Medulla oblongata (tissue), 1 donor: ENCODE results near the gene BOLA3.
"Not testable (repeated sequence)": the region's sequence is repeated elsewhere in the genome, so short reads cannot be mapped to it uniquely, and the experiment has no call there.

ENCODE experiments used
- DNase-seq: peaks from one replicate; pipeline ENCODE4 v3.0.0-alpha.2; 2015; ENCODE audit errors: extremely low spot score

BOLA3 gene, protein sequence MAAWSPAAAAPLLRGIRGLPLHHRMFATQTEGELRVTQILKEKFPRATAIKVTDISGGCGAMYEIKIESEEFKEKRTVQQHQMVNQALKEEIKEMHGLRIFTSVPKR

DNA sequence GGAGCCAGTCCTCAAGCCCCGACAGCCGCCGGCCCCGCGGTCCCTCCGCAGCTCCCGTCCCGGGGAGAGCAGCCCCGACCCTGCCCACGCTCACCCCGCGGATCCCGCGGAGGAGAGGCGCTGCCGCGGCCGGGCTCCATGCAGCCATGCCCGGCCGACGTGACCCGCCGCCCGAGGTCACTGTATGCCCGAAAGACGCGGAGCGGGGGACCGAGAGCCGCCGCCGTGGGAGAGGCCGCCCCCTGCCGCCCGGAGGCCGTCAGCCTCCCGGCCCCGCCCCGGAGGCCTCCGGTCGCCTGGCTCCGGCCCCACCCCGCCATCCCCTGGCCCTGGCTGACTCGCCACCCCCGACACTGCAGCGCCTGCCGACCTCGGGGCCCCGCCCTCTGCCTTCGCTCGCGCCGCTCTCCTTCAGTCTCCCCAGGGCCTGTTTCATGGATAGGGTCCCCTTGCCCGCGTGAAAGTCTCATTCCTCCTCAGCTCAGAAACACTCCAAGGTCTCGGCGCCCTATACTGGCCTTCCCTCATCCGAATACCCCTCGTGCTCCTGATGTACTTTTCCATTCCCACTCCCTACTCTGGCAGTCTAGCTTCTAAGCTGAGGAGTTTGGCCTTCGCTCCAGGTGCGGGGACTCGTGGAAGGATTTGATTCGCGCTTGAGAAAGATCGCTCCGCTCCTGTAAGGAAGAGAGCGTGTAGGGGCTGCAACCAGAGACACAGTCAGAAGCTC, at the start of gene BOLA3:
TSS of gene BOLA3 (minus strand) at position 186 of the 730 bp plus-strand sequence. CDS start at position 148, 38 bp downstream.
- peak; percentile 87 for DNase-seq

DNA sequence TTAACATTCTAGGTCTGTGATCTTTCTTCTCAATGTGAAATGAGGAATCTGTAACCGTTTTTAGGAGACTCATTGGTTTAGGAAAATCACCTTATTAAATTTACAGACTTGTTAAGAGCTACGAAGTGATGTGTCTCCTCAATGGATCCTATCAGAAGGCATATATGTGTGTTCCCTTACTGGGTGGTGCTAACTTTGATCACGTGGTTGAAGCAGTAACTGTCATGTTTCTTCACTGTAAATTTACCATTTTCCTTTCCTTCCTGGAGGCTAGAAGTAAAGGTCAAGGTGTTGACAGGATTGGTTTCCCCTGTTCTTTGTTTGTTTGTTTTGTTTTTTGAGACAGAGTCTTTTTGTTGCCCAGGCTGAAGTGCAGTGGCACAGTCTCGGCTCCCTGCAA, 49.3 kb upstream of the BOLA3 start:
- DNase-seq = no peak

DNA sequence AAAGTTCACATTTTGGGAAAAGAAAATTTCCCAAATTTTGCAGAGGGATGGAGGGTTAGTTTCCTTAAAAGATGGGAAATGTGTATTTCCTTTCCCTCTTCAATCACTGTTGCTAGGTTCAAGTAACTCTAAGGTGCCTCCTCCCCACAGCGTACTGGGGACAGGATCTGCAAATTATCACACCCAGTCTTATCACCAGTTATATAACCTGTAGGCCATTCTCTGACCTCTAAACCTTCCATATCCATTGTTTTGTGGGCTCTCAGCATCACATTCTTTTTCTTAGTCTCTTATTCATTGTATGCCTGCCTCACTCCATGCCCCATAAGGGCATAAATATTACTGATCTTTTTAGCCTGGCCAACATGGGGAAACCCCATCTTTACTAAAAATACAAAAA, 47.1 kb upstream of the BOLA3 start:
- no peak for DNase-seq

DNA sequence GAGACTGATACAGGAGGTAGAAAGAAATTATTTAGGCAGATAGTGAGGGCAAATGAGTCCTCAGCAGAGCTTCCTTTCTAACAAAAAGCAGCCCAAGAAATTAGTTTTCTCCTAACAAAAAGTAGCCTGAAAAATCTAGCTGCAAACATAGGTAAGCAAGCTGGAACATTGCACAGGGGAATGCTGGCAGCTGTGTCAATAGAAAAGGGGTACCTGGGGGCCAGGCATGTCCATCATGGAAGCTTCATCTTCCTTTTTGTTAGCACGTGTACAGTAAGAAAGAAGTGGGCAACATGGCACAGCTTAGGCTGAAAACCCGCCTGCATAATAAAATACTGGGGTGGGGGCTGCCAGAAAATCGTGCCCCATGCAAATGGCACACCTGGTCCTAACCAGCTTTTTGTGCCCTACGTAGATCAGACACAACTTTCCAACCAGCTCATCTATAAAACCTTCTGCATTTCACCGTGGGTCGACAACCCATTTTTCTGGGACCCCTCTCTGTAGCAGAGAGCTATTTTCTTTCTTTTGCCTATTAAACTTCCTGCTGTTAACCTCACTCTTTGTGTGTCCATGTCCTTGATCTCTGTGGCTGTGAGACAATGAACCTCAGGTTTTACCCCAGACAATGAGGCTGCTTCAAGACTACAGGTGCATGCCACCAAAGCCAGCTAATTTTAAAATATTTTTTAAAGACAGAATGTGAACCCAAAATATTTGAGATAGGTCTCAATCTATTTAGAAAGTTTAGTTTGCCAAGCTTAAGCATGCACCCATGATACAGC, 44.1 kb upstream of the BOLA3 start:
- no peak for DNase-seq

DNA sequence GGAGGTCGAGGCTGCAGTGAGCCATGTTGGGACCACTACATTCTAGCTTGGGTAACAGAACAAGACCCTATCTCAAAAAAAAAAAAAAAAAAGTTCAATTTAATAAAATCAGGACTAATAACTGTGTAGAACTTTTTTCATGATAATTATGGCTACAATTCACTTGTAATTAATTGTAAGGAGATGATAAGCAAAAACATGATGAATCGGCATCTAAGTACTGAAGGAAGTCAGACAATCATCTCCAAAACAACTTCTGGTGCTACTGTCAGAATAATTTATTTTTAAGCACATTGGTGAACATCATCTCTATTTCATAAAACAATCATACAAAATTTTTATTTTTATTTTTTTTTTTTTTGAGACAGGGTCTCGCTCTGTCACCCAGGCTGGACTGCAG, 41.0 kb upstream of the BOLA3 start:
- DNase-seq = no peak

DNA sequence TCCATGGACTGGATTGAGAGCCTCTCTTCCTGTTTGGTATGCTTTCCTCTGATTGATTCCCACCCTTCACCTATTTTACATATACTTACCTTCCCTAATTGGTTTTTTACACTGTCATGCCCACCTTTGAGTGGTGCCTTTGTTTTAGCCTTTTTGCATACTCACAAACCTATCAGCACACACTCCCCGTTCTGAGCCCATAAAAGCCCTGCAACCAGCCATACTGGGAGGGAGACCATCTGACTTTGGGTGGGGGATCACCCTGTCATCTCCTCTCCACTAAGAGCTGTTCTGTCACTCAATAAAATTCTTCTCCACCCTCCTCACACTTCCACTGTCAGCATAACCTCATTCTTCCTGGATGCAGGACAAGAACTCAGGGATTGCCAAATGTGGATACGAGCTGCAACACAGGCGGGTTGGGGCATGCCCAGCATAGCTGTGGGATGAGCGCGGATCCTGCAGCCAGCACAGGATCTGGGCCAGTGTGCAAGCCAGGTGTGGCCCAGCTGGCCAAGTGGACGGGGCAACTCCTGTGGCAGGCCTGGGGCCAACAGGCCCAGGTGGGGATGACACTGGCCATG, 40.4 kb upstream of the BOLA3 start:
- no peak for DNase-seq

DNA sequence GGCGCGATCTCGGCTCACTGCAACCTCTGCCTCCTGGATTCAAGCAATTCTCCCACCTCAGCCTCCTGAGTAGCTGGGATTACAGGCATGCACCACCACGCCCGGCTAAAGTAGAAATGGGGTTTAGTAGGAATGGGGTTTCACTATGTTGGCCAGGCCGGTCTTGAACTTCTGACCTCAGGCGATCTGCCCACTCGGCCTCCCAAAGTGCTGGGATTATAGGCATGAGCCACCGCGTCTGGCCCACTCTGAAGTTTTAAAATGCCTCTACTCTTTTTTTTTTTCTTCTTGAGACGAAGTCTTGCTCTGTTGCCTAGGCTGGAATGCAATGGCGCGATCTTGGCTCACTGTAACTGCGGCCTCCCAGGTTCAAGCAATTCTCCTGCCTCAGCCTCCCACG, 39.0 kb upstream of the BOLA3 start:
- not testable (repeated sequence) for DNase-seq

DNA sequence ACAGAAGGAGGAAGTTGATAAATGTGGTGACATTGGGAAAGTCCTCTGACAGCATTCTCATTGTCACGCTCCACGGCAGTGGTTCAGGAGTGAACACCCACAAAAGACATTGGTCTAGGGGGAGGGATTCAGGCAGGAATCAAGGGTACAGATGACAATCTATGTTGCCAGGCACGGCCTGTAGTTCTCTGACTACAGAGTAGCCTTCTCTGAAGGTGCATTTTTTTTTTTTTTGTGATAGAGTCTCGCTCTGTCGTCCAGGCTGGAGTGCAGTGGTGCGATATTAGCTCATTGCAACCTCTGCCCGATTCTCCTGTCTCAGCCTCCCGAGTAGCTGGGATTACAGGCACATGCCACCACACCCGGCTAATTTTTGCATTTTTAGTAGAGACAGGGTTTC, 38.3 kb upstream of the BOLA3 start:
- peak; percentile 88 for DNase-seq

DNA sequence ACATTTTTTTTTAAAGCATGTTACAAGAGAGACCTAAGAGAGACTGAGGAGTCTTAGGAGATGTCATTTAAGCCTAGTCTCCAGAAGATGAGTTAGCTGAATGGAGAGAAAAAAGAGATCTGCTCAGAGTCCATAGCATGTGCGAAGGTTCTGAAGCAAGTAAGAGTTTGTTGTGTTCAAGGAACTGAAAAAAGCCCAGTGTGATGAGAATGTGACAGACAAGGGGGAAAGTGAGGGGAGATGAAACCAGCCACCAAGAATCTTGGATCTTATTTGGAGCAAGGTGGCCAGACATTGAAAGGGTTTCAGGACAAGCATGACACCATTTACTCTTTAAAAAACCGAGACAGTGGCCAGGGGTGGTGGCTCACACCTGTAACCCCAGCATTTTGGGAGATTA, 36.2 kb upstream of the BOLA3 start:
- no peak for DNase-seq

DNA sequence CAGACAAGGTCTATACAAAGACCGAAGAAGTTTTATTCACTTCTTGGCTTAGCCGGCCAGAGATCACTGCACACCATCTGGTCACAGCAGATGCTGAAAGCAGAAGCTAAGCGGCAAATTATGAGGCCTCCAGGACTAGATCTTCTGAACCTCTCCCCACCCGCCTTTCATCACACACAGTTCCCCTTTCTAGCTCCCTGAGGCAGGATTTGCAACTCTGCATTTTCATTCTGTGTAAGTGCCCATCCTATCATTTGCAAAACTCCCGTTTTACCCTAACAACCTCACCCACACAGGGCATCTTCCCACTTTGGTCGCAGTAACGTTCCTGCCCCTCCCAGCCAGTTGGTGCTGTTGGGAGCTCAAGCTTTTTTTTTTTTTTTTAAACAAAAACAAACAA, 34.0 kb upstream of the BOLA3 start:
- DNase-seq = peak; percentile 89

DNA sequence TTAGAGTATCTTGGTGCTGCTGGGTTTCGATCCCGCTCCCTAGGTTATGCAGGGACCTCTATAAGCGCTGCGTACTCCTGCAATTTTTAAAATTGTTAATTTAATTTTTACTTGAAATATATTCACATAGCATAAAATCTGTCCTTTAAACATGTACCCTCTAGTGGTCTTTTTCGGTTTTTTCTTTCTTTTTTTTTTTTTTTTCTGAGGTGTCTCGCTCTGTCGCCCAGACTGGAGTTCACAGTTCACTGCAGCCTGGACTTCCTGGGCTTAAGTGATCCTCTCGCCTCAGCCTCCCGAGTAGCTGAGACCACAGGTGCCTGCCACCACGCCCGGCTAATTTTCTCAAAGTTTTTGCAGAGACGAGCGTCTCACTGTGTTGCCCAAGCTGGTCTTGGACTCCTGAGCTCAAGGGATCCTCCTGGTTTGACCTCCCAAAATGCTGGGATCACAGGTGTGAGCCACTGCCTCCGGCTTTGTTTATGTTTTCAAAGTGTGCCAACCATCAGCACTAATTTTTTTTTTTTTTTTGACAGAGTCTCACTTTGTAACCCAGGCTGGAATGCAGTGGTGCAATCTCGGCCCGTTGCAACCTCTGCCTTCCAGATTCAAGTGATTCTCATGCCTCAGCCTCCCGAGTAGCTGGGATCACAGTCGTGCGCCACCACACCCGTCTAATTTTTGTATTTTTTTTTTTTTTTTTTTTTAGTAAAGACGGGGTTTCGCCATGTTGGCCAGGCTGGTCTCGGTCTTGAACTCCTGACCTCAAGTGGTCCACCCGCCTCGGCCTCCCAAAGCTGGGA, 31.6 kb upstream of the BOLA3 start:
- DNase-seq = no peak

DNA sequence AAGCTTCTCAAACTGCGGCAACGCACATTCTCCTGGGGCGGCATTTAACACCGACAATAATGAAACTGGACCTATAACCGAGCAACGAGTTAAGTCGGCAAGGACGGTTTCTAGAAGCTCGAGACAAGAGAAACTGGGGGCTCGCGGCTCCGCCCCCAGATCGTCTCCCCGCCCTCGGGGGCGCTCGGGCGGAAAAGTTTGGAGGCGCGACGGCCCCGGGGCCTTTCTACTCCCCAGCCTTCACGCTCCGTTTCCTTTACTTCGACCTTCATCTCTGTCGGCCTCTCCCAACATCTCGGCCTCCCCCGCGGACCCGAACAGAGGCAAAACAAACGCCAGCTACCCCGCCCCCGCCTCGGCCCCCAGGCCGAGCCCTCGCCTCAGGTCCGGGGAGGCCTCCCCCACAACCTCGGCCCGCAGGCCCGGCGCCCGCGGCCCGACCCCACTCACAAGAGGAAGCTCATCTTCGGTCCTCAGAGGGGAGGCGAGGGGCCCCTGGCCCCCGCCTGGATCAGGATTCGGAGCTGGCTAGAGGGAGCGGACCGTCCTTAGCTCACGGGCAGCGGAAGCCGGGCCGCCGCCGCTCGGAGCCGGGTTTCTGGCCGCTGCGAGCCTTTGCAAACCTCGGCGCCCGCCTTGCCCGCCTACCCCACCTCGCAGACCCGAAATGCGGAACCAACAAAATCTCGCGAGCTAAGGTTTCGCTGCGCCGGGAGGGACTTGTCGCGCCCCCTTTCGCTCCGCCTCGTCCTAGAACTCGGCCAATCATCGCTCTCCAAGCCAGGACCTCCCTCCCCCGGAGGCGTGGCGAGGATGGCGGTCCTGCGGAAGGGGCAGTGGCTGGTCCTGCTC, 30.7 kb upstream of the BOLA3 start, which contains the start of gene MOB1A:
TSS of gene MOB1A (minus strand) at position 669 of the 852 bp plus-strand sequence. CDS start at position 464, 205 bp downstream.
- DNase-seq = peak; percentile 99

DNA sequence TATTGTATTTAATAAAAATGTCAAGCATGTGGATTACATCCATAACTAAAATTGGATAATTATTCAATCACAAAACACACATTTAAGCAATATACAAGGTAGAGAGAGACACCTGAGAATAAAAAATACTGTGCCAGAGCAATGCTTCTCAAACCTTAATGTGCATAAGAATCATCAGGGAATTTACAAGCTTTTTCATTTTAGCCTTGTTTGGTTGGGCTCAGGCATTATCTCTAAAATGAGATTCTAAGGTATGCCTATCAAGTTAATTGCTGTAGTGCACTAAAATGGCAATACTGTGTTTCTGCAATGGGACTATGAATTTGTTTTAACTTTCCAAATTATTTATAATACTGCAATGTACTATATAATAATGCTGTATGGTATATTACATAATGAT, 30.0 kb upstream of the BOLA3 start:
- no peak for DNase-seq

DNA sequence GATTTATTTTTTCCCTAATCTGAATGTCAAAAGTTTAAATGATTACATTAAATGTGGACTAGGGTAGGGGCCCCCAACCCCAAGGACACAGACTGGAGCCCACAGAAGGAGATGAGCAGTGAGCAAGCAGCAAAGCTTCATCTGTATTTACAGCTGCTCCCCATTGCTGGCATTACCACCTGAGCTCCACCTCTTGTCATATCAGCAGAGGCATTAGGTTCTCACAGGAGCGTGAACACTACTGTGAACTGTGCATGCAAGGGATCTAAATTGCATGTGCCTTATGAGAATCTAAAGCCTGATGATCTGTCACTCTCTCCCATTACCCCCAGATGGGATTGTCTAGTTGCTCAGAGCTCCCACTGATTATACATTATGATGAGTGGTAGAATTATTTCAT, 27.2 kb upstream of the BOLA3 start:
- DNase-seq = no peak

DNA sequence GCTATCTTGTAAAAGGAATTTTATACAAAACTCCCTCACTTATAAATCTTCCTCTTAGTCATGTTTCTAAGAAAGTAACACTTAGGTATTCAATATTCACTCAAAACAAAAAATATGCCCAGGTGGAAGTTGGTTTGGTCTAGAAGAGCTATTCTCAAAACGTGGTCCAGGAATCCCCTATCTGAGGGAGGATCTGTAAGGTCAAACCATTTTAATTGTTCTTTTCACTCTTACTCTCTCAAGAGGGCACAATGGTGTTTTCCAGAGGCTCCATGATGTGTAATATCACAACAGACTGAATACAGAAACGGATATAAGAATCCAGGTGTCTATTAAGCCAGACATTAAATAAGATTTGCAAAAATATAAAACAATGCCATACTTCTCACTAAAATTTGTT, 21.0 kb upstream of the BOLA3 start:
- DNase-seq = no peak

DNA sequence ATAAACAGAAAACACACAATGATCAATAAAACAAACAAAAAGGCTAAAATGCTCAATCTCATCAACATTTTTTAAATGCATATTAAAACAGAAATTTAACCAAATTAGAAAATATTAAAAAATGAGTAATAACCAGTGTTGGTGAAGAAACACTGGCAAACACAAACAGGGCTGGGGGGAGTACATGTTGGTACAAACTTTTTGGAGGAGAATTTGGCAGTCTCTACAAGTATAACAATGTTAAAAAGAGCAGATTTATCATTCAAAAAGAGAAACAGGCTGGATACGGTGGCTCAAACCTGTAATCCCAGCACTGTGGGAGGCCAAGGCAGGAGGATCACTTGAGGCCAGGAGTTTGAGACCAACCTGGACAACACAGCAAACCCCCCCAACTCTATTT, 17.0 kb upstream of the BOLA3 start:
- no peak for DNase-seq

DNA sequence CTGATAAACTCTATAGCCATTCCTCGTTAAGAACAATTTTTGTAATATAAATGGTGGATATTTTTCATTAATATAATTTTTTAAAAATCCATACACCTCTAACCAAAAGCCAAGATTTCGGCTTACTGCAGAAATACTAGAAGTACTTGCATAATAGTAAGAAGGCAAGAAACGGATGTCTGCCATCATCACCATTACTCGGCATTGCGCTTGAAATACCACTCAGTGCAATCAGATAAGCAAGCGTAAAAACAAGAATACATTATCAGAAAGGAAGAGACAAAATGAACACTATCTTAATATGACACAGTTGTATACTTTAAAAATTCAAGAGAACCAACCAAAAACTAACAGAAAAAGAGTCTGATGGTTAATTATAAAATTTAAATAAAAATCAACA, 15.2 kb upstream of the BOLA3 start:
- no peak for DNase-seq

DNA sequence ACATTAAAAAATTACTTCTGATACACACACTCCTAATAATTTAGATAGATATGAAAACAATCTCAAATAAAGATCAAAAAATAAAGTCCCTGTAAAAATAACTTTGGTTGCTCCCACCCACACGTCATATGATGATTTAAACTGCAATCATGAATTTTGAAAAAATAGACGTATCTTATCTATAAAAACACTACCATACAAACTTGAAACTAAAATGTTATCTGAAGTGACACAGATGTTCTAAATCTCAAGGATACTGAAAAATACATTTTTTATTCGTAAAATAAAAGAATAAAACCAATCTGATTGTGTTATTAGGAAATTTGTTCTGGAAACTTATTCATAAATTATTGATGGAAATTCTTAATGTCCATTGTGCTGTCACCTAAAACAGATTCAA, 8.1 kb upstream of the BOLA3 start:
- no peak for DNase-seq

DNA sequence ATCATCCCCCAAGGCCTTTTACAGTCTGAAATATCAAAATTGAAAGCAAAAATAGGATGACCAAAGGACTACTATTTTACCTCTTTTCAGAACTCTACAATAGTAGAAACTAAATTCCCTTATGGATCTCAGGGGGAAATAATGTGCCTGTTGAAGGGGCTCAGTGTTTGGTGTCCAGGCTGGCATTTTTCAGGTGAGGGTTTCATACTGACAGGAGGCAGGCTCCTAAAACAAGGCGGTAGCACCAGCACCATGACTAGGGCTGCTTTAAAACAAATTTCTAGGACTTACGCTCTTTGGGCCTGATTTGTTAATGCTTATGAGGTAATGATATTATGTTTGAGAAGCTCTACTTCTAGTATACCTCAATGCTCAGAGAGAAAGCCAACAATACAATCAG, 5.2 kb upstream of the BOLA3 start:
- DNase-seq = no peak

DNA sequence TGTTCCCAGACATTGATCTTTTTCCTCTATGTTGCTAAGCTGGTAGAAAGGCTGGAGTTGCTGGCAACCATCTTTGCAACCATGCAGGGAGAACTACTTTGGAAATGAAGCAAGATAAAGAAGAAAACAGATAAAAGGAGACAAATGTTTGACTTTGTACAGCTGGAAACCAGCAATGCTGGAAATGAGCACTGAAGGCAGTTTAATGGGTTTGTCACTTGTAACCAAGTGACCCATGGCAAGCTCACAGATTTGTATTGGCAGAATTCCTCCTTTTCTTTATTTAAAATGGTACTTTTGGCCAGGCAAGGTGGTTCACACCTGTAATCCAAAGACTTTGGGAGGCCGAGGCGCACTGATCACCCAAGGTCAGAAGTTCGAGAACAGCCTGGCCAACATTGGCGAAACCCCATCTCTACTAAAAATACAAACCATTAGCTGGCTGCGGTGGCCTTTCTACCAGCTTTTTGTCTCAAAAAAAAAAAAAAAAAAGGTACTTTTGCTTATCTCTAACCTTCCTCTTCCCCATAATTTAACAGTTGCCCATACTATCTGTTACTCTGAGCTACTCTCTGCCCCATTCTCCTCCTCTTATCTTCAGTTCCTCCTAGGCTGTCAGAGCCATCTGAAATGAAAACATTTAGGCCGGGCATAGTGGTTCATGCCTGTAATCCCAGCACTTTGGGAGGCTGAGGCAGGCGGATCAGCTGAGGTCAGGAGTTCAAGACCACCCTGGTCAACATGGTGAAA, 2.0 kb upstream of the BOLA3 start:
- no peak for DNase-seq
